Measurements from ENCODE around the gene NUDT6.

DNA sequence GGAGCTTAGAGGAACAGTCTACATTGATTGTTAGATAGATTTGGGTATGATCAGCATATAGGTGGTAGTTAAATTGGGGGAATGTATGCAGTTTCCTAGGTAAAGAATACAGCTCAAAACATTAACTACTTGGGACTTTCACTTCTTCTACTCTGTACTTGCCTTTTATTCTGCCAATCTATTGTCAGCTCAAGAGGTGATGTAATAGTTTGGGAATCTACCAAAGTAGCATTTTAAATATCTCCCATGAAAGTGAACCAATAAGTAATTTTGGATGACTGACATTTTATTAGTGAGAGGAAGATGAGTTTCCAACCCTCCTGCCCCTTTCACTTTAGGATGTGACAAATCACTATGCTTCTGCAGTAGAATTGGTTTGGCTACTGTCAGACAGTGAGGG is 43.4 kb downstream of the NUDT6 start:
- TF ChIP-seq, protein P1, sequence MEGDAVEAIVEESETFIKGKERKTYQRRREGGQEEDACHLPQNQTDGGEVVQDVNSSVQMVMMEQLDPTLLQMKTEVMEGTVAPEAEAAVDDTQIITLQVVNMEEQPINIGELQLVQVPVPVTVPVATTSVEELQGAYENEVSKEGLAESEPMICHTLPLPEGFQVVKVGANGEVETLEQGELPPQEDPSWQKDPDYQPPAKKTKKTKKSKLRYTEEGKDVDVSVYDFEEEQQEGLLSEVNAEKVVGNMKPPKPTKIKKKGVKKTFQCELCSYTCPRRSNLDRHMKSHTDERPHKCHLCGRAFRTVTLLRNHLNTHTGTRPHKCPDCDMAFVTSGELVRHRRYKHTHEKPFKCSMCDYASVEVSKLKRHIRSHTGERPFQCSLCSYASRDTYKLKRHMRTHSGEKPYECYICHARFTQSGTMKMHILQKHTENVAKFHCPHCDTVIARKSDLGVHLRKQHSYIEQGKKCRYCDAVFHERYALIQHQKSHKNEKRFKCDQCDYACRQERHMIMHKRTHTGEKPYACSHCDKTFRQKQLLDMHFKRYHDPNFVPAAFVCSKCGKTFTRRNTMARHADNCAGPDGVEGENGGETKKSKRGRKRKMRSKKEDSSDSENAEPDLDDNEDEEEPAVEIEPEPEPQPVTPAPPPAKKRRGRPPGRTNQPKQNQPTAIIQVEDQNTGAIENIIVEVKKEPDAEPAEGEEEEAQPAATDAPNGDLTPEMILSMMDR (IDR thresholded peaks at IDR 0.05), result no peak
- no peak for TF ChIP-seq ZFX (IDR thresholded peaks at IDR 0.05; ENCODE audit: borderline replicate concordance)
